Esophagus squamous epithelium (tissue), 4 donors: ENCODE data around the gene RTKN.

Experiments used
- CTCF ChIP-seq, 6 experiments: fragments of 450-650 bp in 4 of 6; fragments of 200-600 bp in 2 of 6; sonication (generic) in 2 of 6; IDR thresholded peaks; one replicate each; pipeline ENCODE4 v1.5.1; 2016 to 2019; ENCODE audit warnings: antibody characterized with exemption in 6 of 6, mild to moderate bottlenecking in 4 of 6, moderate library complexity in 4 of 6
- POLR2A ChIP-seq, 4 donors: fragments of 450-650 bp; IDR thresholded peaks; one replicate each; pipeline ENCODE4 v1.6.1; 2017; ENCODE audit warnings: antibody characterized with exemption in 4 of 4, mild to moderate bottlenecking in 4 of 4, moderate library complexity in 3 of 4

- TF ChIP-seq CTCF (IDR thresholded peaks at IDR 0.05) (no peak), POLR2A (IDR thresholded peaks at IDR 0.05) (no peak)
These were observed 12.0 kb downstream of the RTKN start for GRCh38 chr2:74429487-74430451.
